ENCODE measurements around the gene IP6K1.
"Not testable (repeated sequence)": the region's sequence is repeated elsewhere in the genome, so short reads cannot be mapped to it uniquely, and the experiment has no call there.

The IP6K1 gene

GRCh38 chr3:49688338-49689045 is 97.8 kb downstream of the IP6K1 start:
- not testable (repeated sequence) for DNase-seq (ENCODE audit: low read depth)

GRCh38 chr3:49687424-49687795 is 98.9 kb downstream of the IP6K1 start:
- DNase-seq (ENCODE audit: low read depth), result not testable (repeated sequence)

- DNase-seq (ENCODE audit: low read depth), result not testable (repeated sequence)
Measured at GRCh38 chr3:49686769-49687423, 99.4 kb downstream of the IP6K1 start.

GRCh38 chr3:49686346-49686745 is 100.0 kb downstream of the IP6K1 start:
- not testable (repeated sequence) for DNase-seq (ENCODE audit: low read depth)

GRCh38 chr3:49685846-49686245 is 100.5 kb downstream of the IP6K1 start:
- DNase-seq (ENCODE audit: low read depth), result not testable (repeated sequence)

GRCh38 chr3:49685103-49685502 is 101.2 kb downstream of the IP6K1 start:
- not testable (repeated sequence) for DNase-seq (ENCODE audit: low read depth)

- not testable (repeated sequence) for DNase-seq (ENCODE audit: low read depth)
Measured at GRCh38 chr3:49684453-49684852, 101.9 kb downstream of the IP6K1 start.

- no peak for DNase-seq (ENCODE audit: low read depth)
Measured at GRCh38 chr3:49683162-49683561, 103.2 kb downstream of the IP6K1 start.

GRCh38 chr3:49681543-49681942 is 104.8 kb downstream of the IP6K1 start:
- DNase-seq (ENCODE audit: low read depth), result no peak

GRCh38 chr3:49681232-49681522 is 105.2 kb downstream of the IP6K1 start:
- no peak for DNase-seq (ENCODE audit: low read depth)

GRCh38 chr3:49680493-49681231 is 105.7 kb downstream of the IP6K1 start:
- no peak for DNase-seq (ENCODE audit: low read depth)

GRCh38 chr3:49675912-49676311 is 110.4 kb downstream of the IP6K1 start:
- DNase-seq (ENCODE audit: low read depth), result no peak

- no peak for DNase-seq (ENCODE audit: low read depth)
Measured at GRCh38 chr3:49674497-49674983, 111.8 kb downstream of the IP6K1 start.

All from stimulated activated CD8-positive, alpha-beta memory T cell treated with anti-CD3 and anti-CD28 coated beads, Interleukin-7, amount 100 ng/mL, for 24 hours (primary cell).